ENCODE results near the gene TSFM.

Gene TSFM

GRCh38 chr12:57754411-57755193, 28.0 kb upstream of the TSFM start, which contains the start of gene MARCHF9:
Gene MARCHF9, plus strand, starts transcription at chr12:57755103. Its CDS starts 426 bp downstream, at chr12:57755529.
- H3K9me2 ChIP-seq (replicated peaks; ENCODE audit: insufficient read depth, low read length): no peaks in the 10 kb centered on the region
- H3K4me3 ChIP-seq (ENCODE audit: insufficient read depth, low read length, poor library complexity, severe bottlenecking): peak within 1 kb of the TSS; percentile 60
- peak within 1 kb of the TSS; percentile 72 for H3K27ac ChIP-seq (ENCODE audit: low read depth, low read length)
- TF ChIP-seq EZH2phosphoT487 (conservative IDR thresholded peaks at IDR 0.05; ENCODE audit: low read length): no peak
- TF ChIP-seq, protein P1, sequence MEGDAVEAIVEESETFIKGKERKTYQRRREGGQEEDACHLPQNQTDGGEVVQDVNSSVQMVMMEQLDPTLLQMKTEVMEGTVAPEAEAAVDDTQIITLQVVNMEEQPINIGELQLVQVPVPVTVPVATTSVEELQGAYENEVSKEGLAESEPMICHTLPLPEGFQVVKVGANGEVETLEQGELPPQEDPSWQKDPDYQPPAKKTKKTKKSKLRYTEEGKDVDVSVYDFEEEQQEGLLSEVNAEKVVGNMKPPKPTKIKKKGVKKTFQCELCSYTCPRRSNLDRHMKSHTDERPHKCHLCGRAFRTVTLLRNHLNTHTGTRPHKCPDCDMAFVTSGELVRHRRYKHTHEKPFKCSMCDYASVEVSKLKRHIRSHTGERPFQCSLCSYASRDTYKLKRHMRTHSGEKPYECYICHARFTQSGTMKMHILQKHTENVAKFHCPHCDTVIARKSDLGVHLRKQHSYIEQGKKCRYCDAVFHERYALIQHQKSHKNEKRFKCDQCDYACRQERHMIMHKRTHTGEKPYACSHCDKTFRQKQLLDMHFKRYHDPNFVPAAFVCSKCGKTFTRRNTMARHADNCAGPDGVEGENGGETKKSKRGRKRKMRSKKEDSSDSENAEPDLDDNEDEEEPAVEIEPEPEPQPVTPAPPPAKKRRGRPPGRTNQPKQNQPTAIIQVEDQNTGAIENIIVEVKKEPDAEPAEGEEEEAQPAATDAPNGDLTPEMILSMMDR (IDR thresholded peaks at IDR 0.05; ENCODE audit: insufficient read depth, low read length, poor library complexity, severe bottlenecking): no peak
- peak within 1 kb of the TSS; percentile 92 for H3K4me2 ChIP-seq (ENCODE audit: low read depth, low read length, poor library complexity, severe bottlenecking)
- peaks cover 22% of the 10 kb centered on the region for H3K79me2 ChIP-seq (ENCODE audit: insufficient read depth, low read length)
- H3K36me3 ChIP-seq (ENCODE audit: low read length): no peaks in the 10 kb centered on the region
- H4K20me1 ChIP-seq (ENCODE audit: low read depth, low read length): no peaks in the 10 kb centered on the region
- H3K9me3 ChIP-seq (ENCODE audit: insufficient read depth, low read length): no peaks in the 10 kb centered on the region
- H3K27me3 ChIP-seq (ENCODE audit: low read length): no peaks in the 10 kb centered on the region
- H3F3A ChIP-seq (ENCODE audit: insufficient read depth): peaks cover 25% of the 10 kb centered on the region
- no peak within 1 kb of the TSS for H2AFZ ChIP-seq (ENCODE audit: low read depth, low read length, severe bottlenecking)
- peak within 1 kb of the TSS; percentile 77 for H3K9ac ChIP-seq (ENCODE audit: low read length)

- H3K27ac ChIP-seq (ENCODE audit: low read depth, low read length): peak overlapping the region; percentile 72; the same call in 1 of the 2 replicates
These were observed 27.5 kb upstream of the TSFM start for GRCh38 chr12:57755194-57755453.

GRCh38 chr12:57755454-57756372, 26.9 kb upstream of the TSFM start:
- Histone ChIP-seq H3K9ac (ENCODE audit: low read length) (peak overlapping the region; percentile 77), H4K20me1 (ENCODE audit: low read depth, low read length) (peaks cover 8% of the 10 kb centered on the region), H3F3A (ENCODE audit: insufficient read depth) (peaks cover 25% of the 10 kb centered on the region), H3K4me2 (ENCODE audit: low read depth, low read length, poor library complexity, severe bottlenecking) (peak overlapping the region; percentile 92), H3K9me3 (ENCODE audit: insufficient read depth, low read length) (no peaks in the 10 kb centered on the region), H2AFZ (ENCODE audit: low read depth, low read length, severe bottlenecking) (peak overlapping the region; percentile 47), H3K9me2 (replicated peaks; ENCODE audit: insufficient read depth, low read length) (no peaks in the 10 kb centered on the region), H3K4me3 (ENCODE audit: insufficient read depth, low read length, poor library complexity, severe bottlenecking) (peak overlapping the region; percentile 60), H3K36me3 (ENCODE audit: low read length) (no peaks in the 10 kb centered on the region), H3K27me3 (ENCODE audit: low read length) (no peaks in the 10 kb centered on the region), H3K79me2 (ENCODE audit: insufficient read depth, low read length) (peaks cover 14% of the 10 kb centered on the region), H3K27ac (ENCODE audit: low read depth, low read length) (peak overlapping the region; percentile 72)
- no peak for TF ChIP-seq EZH2phosphoT487 (conservative IDR thresholded peaks at IDR 0.05; ENCODE audit: low read length)
- TF ChIP-seq, protein P1 (IDR thresholded peaks at IDR 0.05; ENCODE audit: insufficient read depth, low read length, poor library complexity, severe bottlenecking): no peak

More at GRCh38 chr12:57755194-57755453, 27.5 kb upstream of the TSFM start:
- Histone ChIP-seq H3K9me2 (replicated peaks; ENCODE audit: insufficient read depth, low read length) (no peaks in the 10 kb centered on the region), H2AFZ (ENCODE audit: low read depth, low read length, severe bottlenecking) (no peak overlapping the region), H3K4me2 (ENCODE audit: low read depth, low read length, poor library complexity, severe bottlenecking) (peak overlapping the region; percentile 92), H3K27me3 (ENCODE audit: low read length) (no peaks in the 10 kb centered on the region), H3K9me3 (ENCODE audit: insufficient read depth, low read length) (no peaks in the 10 kb centered on the region), H3K79me2 (ENCODE audit: insufficient read depth, low read length) (peaks cover 20% of the 10 kb centered on the region), H3K36me3 (ENCODE audit: low read length) (no peaks in the 10 kb centered on the region), H3F3A (ENCODE audit: insufficient read depth) (peaks cover 25% of the 10 kb centered on the region), H3K9ac (ENCODE audit: low read length) (peak overlapping the region; percentile 77), H4K20me1 (ENCODE audit: low read depth, low read length) (peaks cover 3% of the 10 kb centered on the region; the same call in 1 of the 2 replicates), H3K4me3 (ENCODE audit: insufficient read depth, low read length, poor library complexity, severe bottlenecking) (peak overlapping the region; percentile 60)
- TF ChIP-seq EZH2phosphoT487 (conservative IDR thresholded peaks at IDR 0.05; ENCODE audit: low read length): no peak
- TF ChIP-seq, protein P1 (IDR thresholded peaks at IDR 0.05; ENCODE audit: insufficient read depth, low read length, poor library complexity, severe bottlenecking): no peak
